ENCODE results near the gene TTLL9. TPM values are rescaled to one million over a fixed set of nuclear protein-coding genes. Genes with fewer than 3 reads are reported as not detected.

Gene TTLL9
- total and polyA plus RNA-seq, 2 of the 13 experiments (the other 11 are each of a cell fraction or from before 2014, with no cell fraction given), result not detected

DNA sequence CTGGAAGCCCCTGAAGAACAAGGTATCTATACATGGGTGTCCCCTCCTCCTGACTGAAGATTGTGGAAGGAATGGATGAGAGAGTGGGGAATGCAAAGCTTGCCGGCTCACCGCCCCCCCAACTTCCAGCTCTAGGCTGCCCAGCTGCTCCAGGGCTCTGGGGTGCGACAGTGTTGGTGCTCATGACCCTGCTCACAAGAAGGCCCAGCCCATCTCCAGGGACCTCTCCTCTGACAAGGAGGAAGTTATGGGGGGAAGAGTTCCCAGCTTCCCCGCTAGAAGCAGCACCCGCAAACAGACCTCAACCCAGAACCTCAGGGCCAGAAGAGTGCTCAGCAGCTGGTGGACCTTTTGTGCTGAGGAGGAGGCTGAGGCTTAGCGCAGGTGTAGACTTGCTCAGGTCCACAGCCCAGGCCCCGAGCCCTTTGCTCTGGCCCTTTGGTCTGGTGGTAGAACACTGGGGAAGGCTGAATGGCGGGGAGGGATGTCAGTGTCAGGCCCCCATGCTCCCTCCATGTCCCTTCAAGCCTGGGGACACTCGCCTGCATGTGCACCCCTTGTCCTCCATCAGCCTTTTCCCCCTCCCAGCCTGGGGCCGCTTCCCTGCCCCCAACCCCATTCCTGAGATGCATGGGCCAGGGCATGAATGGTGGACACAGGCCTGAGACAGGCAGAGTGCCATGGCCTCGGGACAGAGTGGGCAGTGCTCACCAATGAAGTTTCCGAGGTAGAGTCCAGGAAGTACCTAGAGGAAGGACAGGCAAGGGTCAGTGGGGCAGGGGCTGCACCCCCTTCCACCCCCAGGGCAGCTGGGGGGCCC, 1.4 kb upstream of the TTLL9 start:
- WGBS (ENCODE audit: low lambda C conversion rate), result 51% methylated on average over 11 of the region's 12 CpGs
- peaks cover 14 to 55% of the 10 kb centered on the region in 2 experiments; a peak in 4 of 5 replicates for H3K27me3 ChIP-seq (ENCODE audit: control insufficient read depth in 1 of 2, insufficient read depth in 2 of 2, low read length in 2 of 2)
- intact Hi-C loops (cut with micrococcal nuclease; ENCODE audit: unreplicated experiment), result no loop called here
- H3K27ac ChIP-seq (ENCODE audit: extremely low read length, insufficient read depth, low read length), result no peak overlapping the region
- in situ Hi-C loops (cut with HindIII; ENCODE audit: extremely low pct_ligation_motif_present, low pct_unique_long_range_greater_than_20kb), result no loop called here
- no peaks in the 10 kb centered on the region for H3K36me3 ChIP-seq (replicated peaks in 1 of 2; ENCODE audit: control insufficient read depth in 1 of 2, insufficient read depth in 2 of 2, low read length in 2 of 2)
- DNase-seq (ENCODE audit: low spot score), result no peak
- H3K79me2 ChIP-seq (ENCODE audit: insufficient read depth, low read length), result no peaks in the 10 kb centered on the region
- peak; percentile 32 for ATAC-seq
- H3K4me2 ChIP-seq (ENCODE audit: low read depth, low read length), result peak overlapping the region; percentile 99
- BruUV-seq (replicated peaks), result no TSS peak
- peak overlapping the region; percentile 55; the same call in 1 of the 2 replicates for H3K9ac ChIP-seq (ENCODE audit: insufficient read depth, low read depth, low read length)
- peaks cover 20% of the 10 kb centered on the region for H3K4me1 ChIP-seq (ENCODE audit: insufficient read depth, low read length)
- no peak for FAIRE-seq
- H4K20me1 ChIP-seq (ENCODE audit: insufficient read depth, low read length), result no peaks in the 10 kb centered on the region
- H3K9me3 ChIP-seq (ENCODE audit: low read length), result no peaks in the 10 kb centered on the region
- CTCF ChIA-PET (ENCODE audit: low intra/inter-chr PET ratio, low total read pairs), result no interaction called here
- H2AFZ ChIP-seq (ENCODE audit: low read length), result no peak overlapping the region
- POLR2A ChIA-PET, result interaction anchor here (1.5 kb wide), 1 partner anchor 11 kb away, joined by 9 read pairs; no protein-coding TSS in a partner anchor
- H3K4me3 ChIP-seq (replicated peaks in 1 of 3; ENCODE audit: insufficient read depth in 1 of 3, low read depth in 2 of 3, low read length in 3 of 3), result peak overlapping the region in 2 of 3 experiments; percentile 56 to 85; a peak in 2 of 6 replicates
- TF ChIP-seq PCBP1 (IDR thresholded peaks at IDR 0.05; ENCODE audit: borderline replicate concordance, low read depth, low read length) (0 out of 2 replicates have a peak, but pooled peaks have one; percentile 19), ZNF839 (CRISPR knock-in tag; IDR thresholded peaks at IDR 0.05; ENCODE audit: borderline replicate concordance) (no peak), ZNF781 (CRISPR knock-in tag; IDR thresholded peaks at IDR 0.05; ENCODE audit: borderline replicate concordance, not compliant biosample characterization) (peak; percentile 4), SSRP1 (CRISPR knock-in tag; IDR thresholded peaks at IDR 0.05) (no peak), HMGA1 (CRISPR knock-in tag; conservative IDR thresholded peaks at IDR 0.05) (no peak), ZNF263 (CRISPR knock-in tag; IDR thresholded peaks at IDR 0.05) (peak; percentile 46; the same call in 1 of the 2 replicates), ZNF570 (CRISPR knock-in tag; IDR thresholded peaks at IDR 0.05; ENCODE audit: borderline replicate concordance) (no peak), CHCHD3 (CRISPR knock-in tag; IDR thresholded peaks at IDR 0.05) (no peak), ZNF143 (CRISPR knock-in tag; IDR thresholded peaks at IDR 0.05) (no peak)
- TF ChIP-seq, protein P1, sequence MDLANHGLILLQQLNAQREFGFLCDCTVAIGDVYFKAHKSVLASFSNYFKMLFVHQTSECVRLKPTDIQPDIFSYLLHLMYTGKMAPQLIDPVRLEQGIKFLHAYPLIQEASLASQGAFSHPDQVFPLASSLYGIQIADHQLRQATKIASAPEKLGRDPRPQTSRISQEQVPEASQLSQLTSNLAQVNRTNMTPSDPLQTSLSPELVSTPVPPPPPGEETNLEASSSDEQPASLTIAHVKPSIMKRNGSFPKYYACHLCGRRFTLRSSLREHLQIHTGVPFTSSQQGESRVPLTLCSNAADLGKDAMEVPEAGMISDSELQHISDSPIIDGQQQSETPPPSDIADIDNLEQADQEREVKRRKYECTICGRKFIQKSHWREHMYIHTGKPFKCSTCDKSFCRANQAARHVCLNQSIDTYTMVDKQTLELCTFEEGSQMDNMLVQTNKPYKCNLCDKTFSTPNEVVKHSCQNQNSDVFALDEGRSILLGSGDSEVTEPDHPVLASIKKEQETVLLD (CRISPR knock-in tag; IDR thresholded peaks at IDR 0.05; ENCODE audit: low read depth), result no peak
- TF ChIP-seq, protein P2, sequence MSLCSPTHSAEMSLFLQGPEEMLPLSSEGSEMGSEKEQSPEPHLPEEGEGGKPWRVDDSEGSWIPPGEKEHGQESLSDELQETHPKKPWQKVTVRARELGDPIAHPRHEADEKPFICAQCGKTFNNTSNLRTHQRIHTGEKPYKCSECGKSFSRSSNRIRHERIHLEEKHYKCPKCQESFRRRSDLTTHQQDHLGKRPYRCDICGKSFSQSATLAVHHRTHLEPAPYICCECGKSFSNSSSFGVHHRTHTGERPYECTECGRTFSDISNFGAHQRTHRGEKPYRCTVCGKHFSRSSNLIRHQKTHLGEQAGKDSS (CRISPR knock-in tag; IDR thresholded peaks at IDR 0.05; ENCODE audit: borderline replicate concordance, low read depth), result 0 out of 2 replicates have a peak, but pooled peaks have one; percentile 25
- TF ChIP-seq, protein P3, sequence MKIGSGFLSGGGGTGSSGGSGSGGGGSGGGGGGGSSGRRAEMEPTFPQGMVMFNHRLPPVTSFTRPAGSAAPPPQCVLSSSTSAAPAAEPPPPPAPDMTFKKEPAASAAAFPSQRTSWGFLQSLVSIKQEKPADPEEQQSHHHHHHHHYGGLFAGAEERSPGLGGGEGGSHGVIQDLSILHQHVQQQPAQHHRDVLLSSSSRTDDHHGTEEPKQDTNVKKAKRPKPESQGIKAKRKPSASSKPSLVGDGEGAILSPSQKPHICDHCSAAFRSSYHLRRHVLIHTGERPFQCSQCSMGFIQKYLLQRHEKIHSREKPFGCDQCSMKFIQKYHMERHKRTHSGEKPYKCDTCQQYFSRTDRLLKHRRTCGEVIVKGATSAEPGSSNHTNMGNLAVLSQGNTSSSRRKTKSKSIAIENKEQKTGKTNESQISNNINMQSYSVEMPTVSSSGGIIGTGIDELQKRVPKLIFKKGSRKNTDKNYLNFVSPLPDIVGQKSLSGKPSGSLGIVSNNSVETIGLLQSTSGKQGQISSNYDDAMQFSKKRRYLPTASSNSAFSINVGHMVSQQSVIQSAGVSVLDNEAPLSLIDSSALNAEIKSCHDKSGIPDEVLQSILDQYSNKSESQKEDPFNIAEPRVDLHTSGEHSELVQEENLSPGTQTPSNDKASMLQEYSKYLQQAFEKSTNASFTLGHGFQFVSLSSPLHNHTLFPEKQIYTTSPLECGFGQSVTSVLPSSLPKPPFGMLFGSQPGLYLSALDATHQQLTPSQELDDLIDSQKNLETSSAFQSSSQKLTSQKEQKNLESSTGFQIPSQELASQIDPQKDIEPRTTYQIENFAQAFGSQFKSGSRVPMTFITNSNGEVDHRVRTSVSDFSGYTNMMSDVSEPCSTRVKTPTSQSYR (CRISPR knock-in tag; IDR thresholded peaks at IDR 0.05; ENCODE audit: borderline replicate concordance), result 0 out of 2 replicates have a peak, but pooled peaks have one; percentile 17
- TF ChIP-seq, protein P4, sequence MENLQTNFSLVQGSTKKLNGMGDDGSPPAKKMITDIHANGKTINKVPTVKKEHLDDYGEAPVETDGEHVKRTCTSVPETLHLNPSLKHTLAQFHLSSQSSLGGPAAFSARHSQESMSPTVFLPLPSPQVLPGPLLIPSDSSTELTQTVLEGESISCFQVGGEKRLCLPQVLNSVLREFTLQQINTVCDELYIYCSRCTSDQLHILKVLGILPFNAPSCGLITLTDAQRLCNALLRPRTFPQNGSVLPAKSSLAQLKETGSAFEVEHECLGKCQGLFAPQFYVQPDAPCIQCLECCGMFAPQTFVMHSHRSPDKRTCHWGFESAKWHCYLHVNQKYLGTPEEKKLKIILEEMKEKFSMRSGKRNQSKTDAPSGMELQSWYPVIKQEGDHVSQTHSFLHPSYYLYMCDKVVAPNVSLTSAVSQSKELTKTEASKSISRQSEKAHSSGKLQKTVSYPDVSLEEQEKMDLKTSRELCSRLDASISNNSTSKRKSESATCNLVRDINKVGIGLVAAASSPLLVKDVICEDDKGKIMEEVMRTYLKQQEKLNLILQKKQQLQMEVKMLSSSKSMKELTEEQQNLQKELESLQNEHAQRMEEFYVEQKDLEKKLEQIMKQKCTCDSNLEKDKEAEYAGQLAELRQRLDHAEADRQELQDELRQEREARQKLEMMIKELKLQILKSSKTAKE (CRISPR knock-in tag; IDR thresholded peaks at IDR 0.05; ENCODE audit: borderline replicate concordance), result 0 out of 2 replicates have a peak, but pooled peaks have one; percentile 18

Measured in HepG2 (cell line).